Measurements from ENCODE around the gene TEDC1. TPM values are rescaled to one million over a fixed set of nuclear protein-coding genes. Genes with fewer than 3 reads are reported as not detected.

Gene TEDC1
- total RNA-seq, 2 experiments from 2014 or later = 21.7 to 31.8 TPM

DNA sequence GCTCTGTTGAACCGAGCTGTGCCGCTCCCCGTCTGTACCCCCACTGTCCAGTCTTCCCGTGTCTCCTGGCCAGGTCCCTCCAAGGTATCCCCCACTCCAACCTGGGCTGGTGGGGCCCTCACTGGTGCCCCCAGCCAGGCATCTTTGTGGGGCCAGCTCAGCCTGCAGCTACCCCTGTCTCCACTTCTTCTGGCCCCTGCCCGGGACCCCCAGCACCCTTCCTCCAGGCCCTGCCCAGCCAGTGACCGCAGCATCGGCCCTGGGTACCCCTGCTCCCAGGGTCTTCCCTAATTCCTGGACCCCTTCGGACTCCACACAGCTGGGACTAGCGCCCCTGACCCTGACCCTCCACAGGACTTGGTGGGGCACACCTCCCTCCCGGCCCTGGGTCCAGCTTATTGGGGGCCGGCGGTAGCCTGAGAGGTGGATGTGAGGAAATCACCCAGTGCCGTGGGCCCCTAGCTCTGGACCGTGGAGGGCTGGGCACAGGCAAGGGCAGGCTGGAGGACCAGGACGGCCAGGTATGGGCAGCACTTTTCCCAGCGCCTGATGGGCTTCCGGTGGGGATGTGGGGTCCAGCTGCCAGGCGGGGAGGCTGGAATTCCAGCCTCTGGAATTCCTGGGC, 8.4 kb upstream of the TEDC1 start:
- no peaks in the 10 kb centered on the region for H3K9me3 Mint-ChIP-seq (ENCODE audit: low read depth)
- H3K36me3 Mint-ChIP-seq (ENCODE audit: low read depth) = no peaks in the 10 kb centered on the region
- DNase-seq (no peak), ATAC-seq (no peak)
- POLR2A ChIA-PET = interaction anchor here (0.6 to 1.1 kb wide), 4 partner anchors 7 to 46 kb away, joined by 3 to 8 read pairs (median 5); no protein-coding TSS in a partner anchor
- intact Hi-C loops (cut with DNase I, micrococcal nuclease) = loop anchor here in 1 of 2 experiments (1.0 to 10.0 kb wide), 2 partner anchors 8 to 418 kb away; partner anchors contain the start of gene GPR132
- H3K27me3 Mint-ChIP-seq = peaks cover 5% of the 10 kb centered on the region
- peak overlapping the region; percentile 94 for H3K27ac Mint-ChIP-seq
- H3K4me1 Mint-ChIP-seq = peaks cover 46% of the 10 kb centered on the region
- CTCF ChIA-PET = interaction anchor here (1.1 to 2.9 kb wide), 2 partner anchors 8 to 112 kb away, joined by 4 to 55 read pairs; partner anchors contain the start of gene TEDC1
- H3K4me3 Mint-ChIP-seq = no peak overlapping the region

DNA sequence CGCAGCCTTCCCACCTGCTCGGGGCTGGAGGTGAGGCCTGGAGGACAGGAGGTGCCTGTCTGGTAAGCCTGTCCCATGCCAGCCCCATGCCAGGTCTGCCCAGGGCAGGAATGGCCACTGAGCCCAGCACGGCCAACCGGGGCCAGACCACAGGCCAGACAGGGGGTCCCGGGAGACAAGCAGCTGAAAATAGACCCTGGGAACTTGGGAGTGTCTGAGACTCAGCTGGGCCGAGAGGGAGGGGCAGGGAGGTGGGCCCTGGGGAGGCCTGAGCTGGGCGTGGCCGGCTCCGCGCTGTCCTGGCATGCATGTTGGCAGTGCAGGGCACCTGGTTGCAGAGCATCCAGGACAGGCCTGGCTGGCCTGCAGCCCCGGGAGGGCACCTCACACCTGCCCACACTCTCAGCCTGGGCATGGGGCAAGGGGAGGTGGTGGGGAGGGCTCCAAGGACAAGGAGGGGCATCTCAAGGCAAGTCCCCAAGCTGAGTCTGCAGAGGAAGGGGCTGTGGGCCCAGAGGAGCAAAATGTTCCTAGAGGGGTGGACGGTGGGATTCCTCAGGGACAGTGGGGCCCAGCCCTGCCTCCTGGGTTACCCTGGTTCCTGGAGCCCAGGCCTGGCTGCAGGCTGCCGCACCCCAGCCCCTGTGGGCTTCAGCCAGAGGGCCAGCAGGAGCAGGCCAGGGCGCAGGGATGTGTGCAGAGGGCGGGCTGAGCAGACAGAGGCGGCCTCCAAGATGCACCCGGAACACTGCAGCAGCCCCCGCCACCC, 7.6 kb upstream of the TEDC1 start:
- ATAC-seq (no peak), DNase-seq (peak; percentile 20)
- intact Hi-C loops (cut with DNase I, micrococcal nuclease) = loop anchor here in 1 of 2 experiments (10.0 kb wide), 1 partner anchor 419 kb away; the partner anchor contains the start of gene GPR132
- Mint-ChIP-seq H3K4me1 (peaks cover 48% of the 10 kb centered on the region), H3K27ac (no peak overlapping the region), H3K4me3 (no peak overlapping the region), H3K36me3 (ENCODE audit: low read depth) (no peaks in the 10 kb centered on the region), H3K9me3 (ENCODE audit: low read depth) (no peaks in the 10 kb centered on the region), H3K27me3 (peaks cover 5% of the 10 kb centered on the region)
- ChIA-PET CTCF (interaction anchor here (0.6 to 1.1 kb wide), 2 partner anchors 65 to 113 kb away, joined by 3 to 4 read pairs; no protein-coding TSS in a partner anchor), POLR2A (no interaction called here)

DNA sequence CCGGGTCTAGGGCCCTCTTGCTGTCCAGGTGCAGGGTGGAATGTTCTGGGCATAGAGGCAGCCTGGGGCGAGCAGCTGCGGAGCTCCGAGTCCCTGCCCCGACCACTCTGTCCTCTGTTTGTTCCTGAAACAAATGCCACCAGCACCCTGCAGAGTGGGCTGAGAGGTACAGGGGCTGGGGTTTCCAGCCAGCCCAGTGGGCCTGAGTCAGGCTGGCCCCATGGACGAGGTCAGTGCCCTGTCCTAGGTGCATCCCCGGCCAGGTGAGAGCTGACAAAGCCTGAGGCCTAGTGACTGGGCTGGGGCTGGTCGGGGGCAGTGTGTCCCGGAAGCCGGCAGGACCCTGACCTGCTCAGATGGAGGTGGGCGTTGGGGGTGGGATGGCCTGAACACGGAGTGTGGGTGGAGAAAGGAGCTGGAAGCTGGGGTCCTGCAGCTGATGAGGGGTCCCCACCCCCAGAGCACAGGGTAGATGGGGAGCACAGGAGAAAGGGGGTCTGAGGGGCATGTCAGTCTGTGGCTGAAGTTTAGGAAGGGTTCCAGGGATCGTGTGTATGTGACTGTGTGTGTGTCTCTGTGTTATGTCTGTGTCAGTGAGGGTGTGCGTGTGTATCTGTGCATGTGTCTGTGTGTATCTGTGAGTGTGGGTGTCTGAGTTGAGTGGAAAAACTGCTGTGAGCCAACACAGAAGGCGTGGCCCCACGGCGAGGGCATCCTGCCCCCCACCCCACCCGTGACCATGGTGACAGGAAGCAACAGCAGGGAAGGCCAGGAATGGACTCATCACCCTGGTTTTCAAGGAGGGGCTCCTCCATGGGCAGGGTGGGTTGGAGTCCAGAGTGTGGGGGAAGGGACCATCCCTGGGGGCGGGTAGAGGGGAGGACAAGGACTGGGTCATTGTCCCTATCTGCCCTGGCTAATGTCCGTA, 6.7 kb upstream of the TEDC1 start:
- no peak overlapping the region for H3K4me3 Mint-ChIP-seq
- intact Hi-C loops (cut with DNase I, micrococcal nuclease) = loop anchor here in 1 of 2 experiments (10.0 kb wide), 1 partner anchor 420 kb away; the partner anchor contains the start of gene GPR132
- H3K27me3 Mint-ChIP-seq = peaks cover 5% of the 10 kb centered on the region
- H3K36me3 Mint-ChIP-seq (ENCODE audit: low read depth) = peaks cover under 1% of the 10 kb centered on the region
- peaks cover 55% of the 10 kb centered on the region for H3K4me1 Mint-ChIP-seq
- DNase-seq (peak; percentile 63), ATAC-seq (no peak)
- no peaks in the 10 kb centered on the region for H3K9me3 Mint-ChIP-seq (ENCODE audit: low read depth)
- peak overlapping the region; percentile 67 for H3K27ac Mint-ChIP-seq
- POLR2A ChIA-PET = no interaction called here
- CTCF ChIA-PET = no interaction called here

DNA sequence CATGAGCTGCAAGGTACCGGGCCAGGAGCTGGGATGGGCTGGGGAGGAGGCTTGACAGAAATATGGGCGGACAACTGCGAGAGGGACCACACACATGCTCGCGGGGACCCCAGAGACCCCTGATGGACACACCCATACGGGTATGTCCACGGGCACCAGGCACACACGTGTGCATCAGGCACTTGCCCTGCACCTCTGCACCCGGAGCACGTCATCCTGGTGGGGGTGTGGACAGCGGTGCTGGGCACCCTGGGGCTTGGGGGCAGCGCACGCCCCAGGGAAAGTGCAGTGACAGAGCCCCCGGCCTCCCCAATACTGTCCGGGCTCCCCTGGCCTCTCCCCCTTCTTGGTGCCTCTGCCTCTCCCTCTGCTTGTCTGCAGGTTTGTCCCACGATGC, 6.1 kb upstream of the TEDC1 start:
- Mint-ChIP-seq H3K9me3 (ENCODE audit: low read depth) (no peaks in the 10 kb centered on the region), H3K27me3 (peaks cover under 1% of the 10 kb centered on the region), H3K4me1 (peaks cover 53% of the 10 kb centered on the region), H3K36me3 (ENCODE audit: low read depth) (peaks cover 1% of the 10 kb centered on the region), H3K4me3 (no peak overlapping the region), H3K27ac (no peak overlapping the region)
- intact Hi-C loops (cut with DNase I, micrococcal nuclease) = loop anchor here in 1 of 2 experiments (10.0 kb wide), 1 partner anchor 420 kb away; the partner anchor contains the start of gene GPR132
- CTCF ChIA-PET = interaction anchor here (0.7 kb wide), 1 partner anchor 1055 kb away, joined by 3 read pairs; no protein-coding TSS in a partner anchor
- DNase-seq = no peak
- ATAC-seq = no peak
- POLR2A ChIA-PET = no interaction called here

DNA sequence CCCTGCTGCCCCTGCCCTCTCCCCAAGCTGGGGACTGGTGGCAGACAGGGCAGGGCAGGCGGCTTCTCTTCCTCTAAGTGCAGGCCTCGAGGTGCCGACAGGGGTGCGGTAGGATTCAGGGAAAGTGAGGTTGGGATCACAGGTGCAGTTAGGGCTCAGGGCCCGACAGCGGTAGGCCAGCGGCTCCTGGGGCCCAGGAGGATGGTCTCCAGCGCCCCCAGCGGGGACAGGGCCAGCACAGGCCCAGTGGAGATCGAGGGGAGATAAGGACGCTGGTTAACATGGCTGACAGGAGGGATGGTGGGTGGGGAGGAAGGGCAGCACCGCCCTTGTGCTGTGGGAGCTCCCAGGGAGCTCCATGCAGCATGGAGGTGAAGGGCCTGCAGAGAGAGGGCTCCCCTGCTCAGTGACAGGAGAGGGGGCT, 5.3 kb upstream of the TEDC1 start:
- POLR2A ChIA-PET = no interaction called here
- intact Hi-C loops (cut with DNase I, micrococcal nuclease) = loop anchor here in 1 of 2 experiments (10.0 kb wide), 1 partner anchor 421 kb away; the partner anchor contains the start of gene GPR132
- H3K36me3 Mint-ChIP-seq (ENCODE audit: low read depth) = peaks cover 1% of the 10 kb centered on the region
- H3K4me1 Mint-ChIP-seq = peaks cover 53% of the 10 kb centered on the region
- peak overlapping the region; percentile 42 for H3K27ac Mint-ChIP-seq
- H3K27me3 Mint-ChIP-seq = no peaks in the 10 kb centered on the region
- peak; percentile 71 for DNase-seq
- CTCF ChIA-PET = interaction anchor here (0.7 to 1.4 kb wide), 2 partner anchors 114 to 1055 kb away, joined by 3 to 4 read pairs; no protein-coding TSS in a partner anchor
- no peak overlapping the region for H3K4me3 Mint-ChIP-seq
- no peaks in the 10 kb centered on the region for H3K9me3 Mint-ChIP-seq (ENCODE audit: low read depth)
- no peak for ATAC-seq

DNA sequence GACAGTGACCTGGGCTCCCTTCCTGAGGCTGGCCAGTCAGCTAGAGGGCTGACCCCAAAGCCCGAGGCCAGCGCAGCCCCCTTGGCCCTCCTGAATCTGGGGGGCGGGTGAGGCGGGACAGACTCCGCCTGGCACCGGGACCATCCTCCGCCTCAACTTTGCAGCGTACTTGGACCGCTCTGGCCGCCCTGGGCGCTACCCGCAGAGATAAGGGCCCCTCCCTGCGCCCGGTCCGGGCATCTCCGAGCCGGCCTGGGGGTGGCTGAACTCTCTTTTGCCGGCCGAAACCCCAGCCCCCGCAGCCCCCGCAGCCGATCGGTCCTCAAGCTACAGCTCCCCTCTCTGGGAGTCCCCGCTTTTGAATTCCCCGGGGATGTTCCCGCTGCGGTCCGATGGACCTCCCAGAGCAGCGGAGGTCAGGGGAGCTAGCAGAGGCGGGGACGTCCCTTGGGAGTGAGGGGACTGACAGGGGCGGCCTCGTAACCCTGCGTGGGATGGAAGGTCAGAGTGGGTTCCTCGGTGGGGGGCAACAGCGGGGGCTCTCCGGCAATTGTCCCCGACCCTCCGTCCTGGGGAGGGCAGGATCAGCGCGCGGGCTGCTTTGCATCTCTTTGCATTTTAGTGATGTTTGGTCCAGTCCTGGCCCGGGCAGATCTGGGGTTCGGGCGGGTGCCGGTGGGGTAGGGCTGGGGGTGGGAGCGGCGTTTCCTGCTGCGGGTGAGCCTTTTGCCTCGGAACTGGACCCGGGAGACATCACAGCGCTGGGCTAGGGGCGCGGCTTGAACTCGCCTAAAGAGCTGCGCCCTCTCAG, 4.7 kb upstream of the TEDC1 start, which contains the start of gene CRIP1:
CRIP1 (plus strand) TSS at position 724 of the 811 bp plus-strand sequence. CDS start 374 bp downstream, outside the sequence.
- Mint-ChIP-seq H3K4me3 (peak within 1 kb of the TSS; percentile 81), H3K27ac (peak within 1 kb of the TSS; percentile 58), H3K4me1 (peaks cover 48% of the 10 kb centered on the region), H3K27me3 (no peaks in the 10 kb centered on the region), H3K36me3 (ENCODE audit: low read depth) (peaks cover 1% of the 10 kb centered on the region), H3K9me3 (ENCODE audit: low read depth) (no peaks in the 10 kb centered on the region)
- intact Hi-C loops (cut with DNase I, micrococcal nuclease) = loop anchor here in 1 of 2 experiments (10.0 kb wide), 1 partner anchor 422 kb away; the partner anchor contains the start of gene GPR132
- ATAC-seq = no peak
- DNase-seq = peak; percentile 30
- CTCF ChIA-PET = interaction anchor here (0.5 to 1.4 kb wide), 3 partner anchors 38 to 312 kb away, joined by 3 to 4 read pairs (median 3); no protein-coding TSS in a partner anchor
- POLR2A ChIA-PET = no interaction called here

DNA sequence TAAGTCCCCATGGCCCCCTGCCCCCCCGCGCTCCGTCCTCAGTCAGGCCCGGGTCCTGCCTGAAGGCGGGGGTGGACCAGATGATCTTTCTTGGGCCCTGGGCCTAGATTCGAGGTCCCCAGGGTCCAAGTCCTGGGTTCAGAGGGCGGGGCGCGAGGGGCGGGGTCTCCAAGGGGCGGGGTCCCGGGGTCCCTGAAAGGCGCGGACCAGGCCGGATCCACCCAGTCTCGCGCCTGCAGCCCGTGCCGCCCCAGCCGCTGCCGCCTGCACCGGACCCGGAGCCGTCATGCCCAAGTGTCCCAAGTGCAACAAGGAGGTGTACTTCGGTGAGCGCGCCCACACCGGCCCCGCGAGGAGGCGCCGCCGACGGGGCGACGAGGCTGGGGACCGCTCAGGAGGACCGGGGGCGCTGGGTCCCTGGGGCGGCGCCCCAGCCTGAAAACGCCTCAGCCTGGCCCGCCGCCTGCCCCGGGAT, 4.0 kb upstream of the TEDC1 start:
- ATAC-seq (no peak), DNase-seq (peak; percentile 68)
- H3K4me3 Mint-ChIP-seq = peak overlapping the region; percentile 81
- intact Hi-C loops (cut with DNase I, micrococcal nuclease) = loop anchor here in 1 of 2 experiments (10.0 kb wide), 1 partner anchor 422 kb away; the partner anchor contains the start of gene GPR132
- H3K9me3 Mint-ChIP-seq (ENCODE audit: low read depth) = no peaks in the 10 kb centered on the region
- H3K36me3 Mint-ChIP-seq (ENCODE audit: low read depth) = peaks cover 2% of the 10 kb centered on the region
- no peaks in the 10 kb centered on the region for H3K27me3 Mint-ChIP-seq
- H3K4me1 Mint-ChIP-seq = peaks cover 46% of the 10 kb centered on the region
- no peak overlapping the region for H3K27ac Mint-ChIP-seq
- ChIA-PET POLR2A (no interaction called here), CTCF (interaction anchor here (0.5 to 1.4 kb wide), 3 partner anchors 39 to 312 kb away, joined by 3 to 4 read pairs (median 3); no protein-coding TSS in a partner anchor)

DNA sequence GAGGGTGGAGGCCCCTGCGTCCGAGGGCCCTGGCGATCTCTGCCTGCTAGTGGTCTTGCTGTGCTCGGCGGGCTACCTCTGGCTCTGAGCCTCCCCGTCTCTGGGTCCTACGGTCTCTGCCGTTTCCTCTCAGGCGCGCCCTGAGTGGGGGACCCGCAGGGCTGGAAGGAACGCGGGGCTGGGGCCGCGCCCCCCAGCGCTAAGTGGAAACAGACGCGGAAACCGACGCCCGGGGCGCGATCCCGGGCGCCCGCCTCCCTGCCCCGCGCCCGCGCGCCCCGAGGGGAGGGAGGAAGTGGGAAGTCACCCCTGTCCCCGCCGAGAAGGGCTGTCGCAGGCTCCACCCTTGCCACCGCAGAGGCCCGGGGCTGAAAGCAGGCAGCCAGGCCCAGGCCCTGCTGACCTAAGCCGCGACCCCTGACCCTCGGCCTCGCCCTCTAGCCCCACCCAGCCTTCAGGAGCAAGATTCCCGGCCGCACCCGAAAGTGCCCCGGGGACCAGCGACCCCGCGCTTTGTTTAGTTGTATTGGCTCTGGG, 3.5 kb upstream of the TEDC1 start:
- H3K27ac Mint-ChIP-seq = peak overlapping the region; percentile 58
- peaks cover 2% of the 10 kb centered on the region for H3K36me3 Mint-ChIP-seq (ENCODE audit: low read depth)
- intact Hi-C loops (cut with DNase I, micrococcal nuclease) = loop anchor here in 1 of 2 experiments (10.0 kb wide), 1 partner anchor 423 kb away; the partner anchor contains the start of gene GPR132
- DNase-seq = peak; percentile 77
- POLR2A ChIA-PET = no interaction called here
- CTCF ChIA-PET = interaction anchor here (0.5 kb wide), 1 partner anchor 39 kb away, joined by 3 read pairs; no protein-coding TSS in a partner anchor
- ATAC-seq = no peak
- no peaks in the 10 kb centered on the region for H3K27me3 Mint-ChIP-seq
- H3K9me3 Mint-ChIP-seq (ENCODE audit: low read depth) = no peaks in the 10 kb centered on the region
- peaks cover 42% of the 10 kb centered on the region for H3K4me1 Mint-ChIP-seq
- H3K4me3 Mint-ChIP-seq = peak overlapping the region; percentile 81

DNA sequence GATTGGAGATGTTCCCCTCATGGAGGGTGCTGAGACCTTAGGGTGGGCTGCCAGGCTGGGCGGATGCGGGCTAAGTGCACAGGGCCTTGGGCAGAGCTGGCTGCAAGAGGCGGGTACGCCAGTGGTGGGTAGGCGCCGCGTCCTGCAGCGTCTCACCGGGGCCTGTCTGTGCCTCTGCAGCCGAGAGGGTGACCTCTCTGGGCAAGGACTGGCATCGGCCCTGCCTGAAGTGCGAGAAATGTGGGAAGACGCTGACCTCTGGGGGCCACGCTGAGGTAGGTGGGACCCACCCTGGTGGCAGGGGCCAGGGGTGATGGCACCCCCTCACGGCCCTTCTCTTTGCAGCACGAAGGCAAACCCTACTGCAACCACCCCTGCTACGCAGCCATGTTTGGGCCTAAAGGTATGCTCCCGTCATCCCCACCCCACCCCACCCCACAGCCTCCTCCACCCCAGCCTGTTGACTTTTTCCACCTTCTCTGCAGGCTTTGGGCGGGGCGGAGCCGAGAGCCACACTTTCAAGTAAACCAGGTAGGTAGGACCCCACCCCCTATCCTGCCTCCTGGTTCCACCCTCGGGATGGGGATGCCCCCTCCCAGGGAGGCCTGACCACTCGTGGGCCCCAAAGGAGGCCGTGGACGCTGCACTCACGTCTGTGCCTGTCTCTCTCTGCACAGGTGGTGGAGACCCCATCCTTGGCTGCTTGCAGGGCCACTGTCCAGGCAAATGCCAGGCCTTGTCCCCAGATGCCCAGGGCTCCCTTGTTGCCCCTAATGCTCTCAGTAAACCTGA, 2.9 kb upstream of the TEDC1 start:
- Mint-ChIP-seq H3K4me3 (peak overlapping the region; percentile 81), H3K4me1 (peaks cover 38% of the 10 kb centered on the region), H3K9me3 (ENCODE audit: low read depth) (no peaks in the 10 kb centered on the region), H3K27ac (peak overlapping the region; percentile 58), H3K27me3 (no peaks in the 10 kb centered on the region), H3K36me3 (ENCODE audit: low read depth) (peaks cover 2% of the 10 kb centered on the region)
- CTCF ChIA-PET = interaction anchor here (0.9 to 5.1 kb wide), 4 partner anchors 21 to 118 kb away, joined by 3 to 74 read pairs (median 6); no protein-coding TSS in a partner anchor
- intact Hi-C loops (cut with DNase I, micrococcal nuclease) = loop anchor here in 1 of 2 experiments (10.0 kb wide), 1 partner anchor 423 kb away; the partner anchor contains the start of gene GPR132
- POLR2A ChIA-PET = interaction anchor here (2.1 kb wide), 1 partner anchor 118 kb away, joined by 8 read pairs; no protein-coding TSS in a partner anchor
- DNase-seq (peak; percentile 54), ATAC-seq (no peak)

Data from activated CD4-positive, alpha-beta T cell treated with anti-CD3 and anti-CD28 coated beads for 36 hours (primary cell).